ENCODE data around the gene LYRM1.
"Not testable (repeated sequence)": the region's sequence is repeated elsewhere in the genome, so short reads cannot be mapped to it uniquely, and the experiment has no call there.

- not testable (repeated sequence) for TF ChIP-seq ZNF274 (IDR thresholded peaks at IDR 0.05; ENCODE audit: low read depth, low read length); YY1 (IDR thresholded peaks at IDR 0.05; ENCODE audit: insufficient read depth, insufficient read length); SUZ12 (IDR thresholded peaks at IDR 0.05; ENCODE audit: extremely low read depth, insufficient read depth, insufficient read length)
Observed at GRCh38 chr16:20945575-20945875, 45.0 kb downstream of the LYRM1 start.

Data from NT2/D1 (cell line).